NCI-H82 (cell line): ENCODE measurements around the gene ECPAS.
"Not testable (repeated sequence)": the region's sequence is repeated elsewhere in the genome, so short reads cannot be mapped to it uniquely, and the experiment has no call there.

Experiments used
- DNase-seq: peaks from one replicate; lab custom pipeline; 2025; lab: John Stamatoyannopoulos, UW

The ECPAS gene

GRCh38 chr9:111349766-111350165, 134.4 kb downstream of the ECPAS start:
- no peak for DNase-seq

GRCh38 chr9:111348821-111349271, 135.3 kb downstream of the ECPAS start:
- no peak for DNase-seq

- not testable (repeated sequence) for DNase-seq
Observed at GRCh38 chr9:111334318-111334863, 149.8 kb downstream of the ECPAS start.

- no peak for DNase-seq
Observed at GRCh38 chr9:111330124-111330523, 154.1 kb downstream of the ECPAS start, which contains the start of gene OR2K2. Gene OR2K2 (minus strand): TSS chr9:111330224. CDS start chr9:111328433, 1,791 bp downstream.

GRCh38 chr9:111320631-111321030, 163.6 kb downstream of the ECPAS start:
- no peak for DNase-seq

- DNase-seq = no peak
Observed at GRCh38 chr9:111316796-111317195, 167.4 kb downstream of the ECPAS start.
